CD14-positive monocyte (primary cell): ENCODE results near the gene LCLAT1. TPM values are rescaled to one million over a fixed set of nuclear protein-coding genes. Genes with fewer than 3 reads are reported as not detected.

ENCODE experiments used
- DNase-seq, 3 donors: peaks; one replicate each; pipeline ENCODE4 v3.0.0-alpha.2; 2011 to 2022
- H2AFZ ChIP-seq: 2 replicates; pipeline ENCODE4 v1.6.0; 2012; ENCODE audit warnings: mild to moderate bottlenecking, low read depth, low read length, inconsistent platforms; ENCODE audit not compliant: insufficient read depth, poor library complexity, severe bottlenecking
- H3K27ac ChIP-seq, 2 donors: 1 replicate in 1 of 2; 2 replicates in 1 of 2; pipeline ENCODE4 v1.5.1; 2012 to 2013; ENCODE audit warnings: low read length in 2 of 2, control low read depth in 1 of 2, inconsistent platforms in 1 of 2, low read depth in 1 of 2, mild to moderate bottlenecking in 1 of 2
- H3K27me3 ChIP-seq, 2 donors: one replicate each; pipeline versions ENCODE4 v1.6.0 to v1.6.1; 2011 to 2013; ENCODE audit warnings: low read length in 2 of 2; ENCODE audit not compliant: control insufficient read depth in 2 of 2, insufficient read depth in 2 of 2
- H3K36me3 ChIP-seq, 2 donors: replicated peaks in 1 of 2; 1 replicate in 1 of 2; 2 replicates in 1 of 2; pipeline versions ENCODE4 v1.5.1 to v1.6.1; 2012 to 2013; ENCODE audit warnings: low read length in 2 of 2, control low read depth in 1 of 2, inconsistent platforms in 1 of 2, mild to moderate bottlenecking in 1 of 2; ENCODE audit not compliant: insufficient read depth in 2 of 2, control insufficient read depth in 1 of 2
- H3K4me1 ChIP-seq, 2 donors: 1 replicate in 1 of 2; 2 replicates in 1 of 2; pipeline versions ENCODE4 v1.5.1 to v1.6.1; 2012 to 2013; ENCODE audit warnings: low read length in 2 of 2, control low read depth in 1 of 2, inconsistent platforms in 1 of 2, mild to moderate bottlenecking in 1 of 2, moderate library complexity in 1 of 2; ENCODE audit not compliant: insufficient read depth in 2 of 2, control insufficient read depth in 1 of 2
- H3K4me2 ChIP-seq: replicated peaks from 2 replicates; pipeline ENCODE3; 2012; ENCODE audit warnings: low read length, moderate library complexity, mild to moderate bottlenecking; ENCODE audit not compliant: poor library complexity, severe bottlenecking; ENCODE audit errors: extremely low read depth
- H3K4me3 ChIP-seq, 3 experiments: fragments of 200-600 bp in 1 of 3; sonication (generic) in 1 of 3; replicated peaks in 1 of 3; 1 replicate in 2 of 3; 2 replicates in 1 of 3; pipeline ENCODE4 v1.5.1; 2011 to 2013; ENCODE audit warnings: low read length in 3 of 3, mild to moderate bottlenecking in 3 of 3, control low read depth in 2 of 3, low read depth in 2 of 3, inconsistent platforms in 1 of 3, moderate library complexity in 1 of 3
- H3K79me2 ChIP-seq: 2 replicates; pipeline ENCODE4 v1.6.0; 2012; ENCODE audit warnings: mild to moderate bottlenecking, control low read depth, inconsistent platforms, low read length, moderate library complexity; ENCODE audit not compliant: insufficient read depth
- H3K9ac ChIP-seq: 2 replicates; pipeline ENCODE4 v1.6.0; 2017; ENCODE audit warnings: low read length, mild to moderate bottlenecking; ENCODE audit not compliant: insufficient read depth, poor library complexity, severe bottlenecking
- H3K9me3 ChIP-seq, 2 donors: replicated peaks in 1 of 2; 1 replicate in 1 of 2; 2 replicates in 1 of 2; pipeline versions ENCODE4 v1.5.1 to v1.6.1; 2012 to 2013; ENCODE audit warnings: low read length in 2 of 2, control low read depth in 1 of 2; ENCODE audit not compliant: control insufficient read depth in 1 of 2, insufficient read depth in 1 of 2
- H4K20me1 ChIP-seq: 2 replicates; pipeline ENCODE4 v1.6.0; 2012; ENCODE audit warnings: mild to moderate bottlenecking, low read length, control low read depth, moderate library complexity; ENCODE audit not compliant: insufficient read depth
- H3K27ac Mint-ChIP-seq, 7 donors: one replicate each; pipeline ENCODE4 v1.8.0; 2020; ENCODE audit warnings: mild to moderate bottlenecking in 7 of 7, mixed read lengths in 7 of 7, moderate library complexity in 6 of 7, inconsistent platforms in 2 of 7
- H3K27me3 Mint-ChIP-seq, 3 donors: one replicate each; pipeline ENCODE4 v1.8.0; 2021 to 2022; ENCODE audit warnings: low read depth in 3 of 3, mild to moderate bottlenecking in 3 of 3, mixed read lengths in 3 of 3, moderate library complexity in 3 of 3, inconsistent platforms in 1 of 3
- H3K36me3 Mint-ChIP-seq, 2 donors: one replicate each; pipeline ENCODE4 v1.8.0; 2020; ENCODE audit warnings: mixed read lengths in 2 of 2, inconsistent platforms in 1 of 2, mild to moderate bottlenecking in 1 of 2
- H3K4me1 Mint-ChIP-seq: one replicate; pipeline ENCODE4 v1.8.0; 2020; ENCODE audit warnings: mild to moderate bottlenecking, mixed read lengths
- H3K4me3 Mint-ChIP-seq, 2 donors: one replicate each; pipeline ENCODE4 v1.8.0; 2020; ENCODE audit warnings: mild to moderate bottlenecking in 2 of 2, mixed read lengths in 2 of 2, moderate library complexity in 1 of 2
- H3K9me3 Mint-ChIP-seq, 7 donors: one replicate each; pipeline ENCODE4 v1.8.0; 2020 to 2022; ENCODE audit warnings: mixed read lengths in 7 of 7, mild to moderate bottlenecking in 6 of 7, moderate library complexity in 6 of 7, inconsistent platforms in 2 of 7
- CTCF ChIP-seq: fragments of 200-600 bp; IDR thresholded peaks from one replicate; pipeline ENCODE4 v1.8.0; 2022; ENCODE audit warnings: antibody characterized with exemption, mild to moderate bottlenecking
- WGBS: methylation state at CpG from one replicate; pipeline ENCODE4 v1.1.5; 2013; ENCODE audit warnings: missing lambda C conversion rate; ENCODE audit not compliant: insufficient coverage; 5-methylcytosine and 5-hydroxymethylcytosine counted together
- intact Hi-C, 2 donors: fragments of 100-400 bp; cut with micrococcal nuclease; formaldehyde crosslinking; loops; one replicate each; pipeline versions ENCODE4 v1.15.0 to v1.15.1; 2023
- polyA plus RNA-seq, 3 donors: library from polyadenylated mRNA; depleted of rRNA in 1 of 3; unstranded in 2 of 3; stranded (reverse) in 1 of 3; fragments of 300-500 nt in 2 of 3; fragments of >200 nt in 1 of 3; fragmentation: Illumina TruSeq in 2 of 3; gene quantifications; 1 replicate in 2 of 3; 2 replicates in 1 of 3; pipeline ENCODE4 v1.2.3, GENCODE V29; 2012 to 2021

Gene LCLAT1
- polyA plus RNA-seq, 3 donors = 1.2 to 5.7 (median 1.3) TPM

- Mint-ChIP-seq H3K4me1 (no peaks in the 10 kb centered on the region), H3K27me3 (peaks cover 0 to 10% (median 3%) of the 10 kb centered on the region in 3 donors), H3K4me3 (no peak overlapping the region), H3K9me3 (peaks cover 0 to 11% (median 4%) of the 10 kb centered on the region in 7 donors), H3K27ac (no peak overlapping the region), H3K36me3 (no peaks in the 10 kb centered on the region)
- no peak overlapping the region for H3K4me2 ChIP-seq
- no peak overlapping the region for H3K9ac ChIP-seq
- no peaks in the 10 kb centered on the region for H3K9me3 ChIP-seq
- WGBS = 100% methylated on average over 2 of the region's 3 CpGs
- no peak for DNase-seq
- no peaks in the 10 kb centered on the region for H3K36me3 ChIP-seq
- no peaks in the 10 kb centered on the region for H3K27me3 ChIP-seq
- no peak overlapping the region for H2AFZ ChIP-seq
- H3K79me2 ChIP-seq = no peaks in the 10 kb centered on the region
- no peaks in the 10 kb centered on the region for H3K4me1 ChIP-seq
- H3K27ac ChIP-seq = no peak overlapping the region
- intact Hi-C loops = no loop called here
- no peak overlapping the region for H3K4me3 ChIP-seq
- TF ChIP-seq CTCF = no peak
- H4K20me1 ChIP-seq = no peaks in the 10 kb centered on the region
These were observed 207.4 kb downstream of the LCLAT1 start for GRCh38 chr2:30654404-30654803.

- no peaks in the 10 kb centered on the region for H3K36me3 ChIP-seq
- no peak for TF ChIP-seq CTCF
- no peak overlapping the region for H3K4me3 ChIP-seq
- Mint-ChIP-seq H3K27me3 (peaks cover 0 to 10% (median 5%) of the 10 kb centered on the region in 3 donors), H3K9me3 (peaks cover 0 to 16% (median 4%) of the 10 kb centered on the region in 7 donors), H3K4me3 (no peak overlapping the region), H3K36me3 (no peaks in the 10 kb centered on the region), H3K27ac (peak overlapping the region in 1 of 7 donors; percentile 63), H3K4me1 (no peaks in the 10 kb centered on the region)
- WGBS = 78% methylated on average over 5 of the region's 6 CpGs
- H3K4me1 ChIP-seq = no peaks in the 10 kb centered on the region
- intact Hi-C loops = no loop called here
- H2AFZ ChIP-seq = no peak overlapping the region
- H3K27ac ChIP-seq = no peak overlapping the region
- H3K9me3 ChIP-seq = no peaks in the 10 kb centered on the region
- DNase-seq = no peak
- H4K20me1 ChIP-seq = no peaks in the 10 kb centered on the region
- H3K79me2 ChIP-seq = no peaks in the 10 kb centered on the region
- no peaks in the 10 kb centered on the region for H3K27me3 ChIP-seq
- H3K4me2 ChIP-seq = no peak overlapping the region
- H3K9ac ChIP-seq = no peak overlapping the region
These were observed 208.2 kb downstream of the LCLAT1 start for GRCh38 chr2:30655211-30655610.
